ENCODE data around the gene RPL6.
"Not testable (repeated sequence)": the region's sequence is repeated elsewhere in the genome, so short reads cannot be mapped to it uniquely, and the experiment has no call there.

The RPL6 gene

GRCh38 chr12:112430929-112431328 is 21.5 kb upstream of the RPL6 start:
- no peak for TF ChIP-seq POLR2A (IDR thresholded peaks at IDR 0.05; ENCODE audit: low read depth, low read length)
- FAIRE-seq (no peak), DNase-seq (ENCODE audit: insufficient read length, low spot score) (no peak)

GRCh38 chr12:112427760-112428159 is 18.4 kb upstream of the RPL6 start:
- DNase-seq (ENCODE audit: insufficient read length, low spot score) = no peak
- no peak for FAIRE-seq
- no peak for TF ChIP-seq POLR2A (IDR thresholded peaks at IDR 0.05; ENCODE audit: low read depth, low read length)

- no peak for TF ChIP-seq POLR2A (IDR thresholded peaks at IDR 0.05; ENCODE audit: low read depth, low read length)
- FAIRE-seq = no peak
- no peak for DNase-seq (ENCODE audit: insufficient read length, low spot score)
Measured at GRCh38 chr12:112425582-112426382, 16.4 kb upstream of the RPL6 start.

GRCh38 chr12:112424126-112424525 is 14.7 kb upstream of the RPL6 start:
- no peak for TF ChIP-seq POLR2A (IDR thresholded peaks at IDR 0.05; ENCODE audit: low read depth, low read length)

GRCh38 chr12:112422531-112422930 is 13.1 kb upstream of the RPL6 start:
- no peak for TF ChIP-seq POLR2A (IDR thresholded peaks at IDR 0.05; ENCODE audit: low read depth, low read length)
- DNase-seq (ENCODE audit: insufficient read length, low spot score) = no peak
- no peak for FAIRE-seq

More at GRCh38 chr12:112424126-112424525, 14.7 kb upstream of the RPL6 start:
- DNase-seq (ENCODE audit: insufficient read length, low spot score) (no peak), FAIRE-seq (no peak)

- TF ChIP-seq POLR2A (IDR thresholded peaks at IDR 0.05; ENCODE audit: low read depth, low read length) = no peak
- no peak for DNase-seq (ENCODE audit: insufficient read length, low spot score)
- no peak for FAIRE-seq
Measured at GRCh38 chr12:112421363-112421762, 12.0 kb upstream of the RPL6 start.

- no peak for TF ChIP-seq POLR2A (IDR thresholded peaks at IDR 0.05; ENCODE audit: low read depth, low read length)
- DNase-seq (ENCODE audit: insufficient read length, low spot score) = no peak
- FAIRE-seq = no peak
Measured at GRCh38 chr12:112420740-112421139, 11.3 kb upstream of the RPL6 start.

GRCh38 chr12:112419297-112420133 is 10.1 kb upstream of the RPL6 start:
- DNase-seq (ENCODE audit: insufficient read length, low spot score) (peak; percentile 82), FAIRE-seq (no peak)
- no peak for TF ChIP-seq POLR2A (IDR thresholded peaks at IDR 0.05; ENCODE audit: low read depth, low read length)

GRCh38 chr12:112418608-112419296 is 9.3 kb upstream of the RPL6 start, which contains the start of gene PTPN11:
PTPN11 (plus strand) TSS chr12:112418947; CDS start chr12:112419112, 165 bp downstream.
- DNase-seq (ENCODE audit: insufficient read length, low spot score) = peak; percentile 69
- TF ChIP-seq POLR2A (IDR thresholded peaks at IDR 0.05; ENCODE audit: low read depth, low read length) = peak; percentile 95
- no peak for FAIRE-seq

- FAIRE-seq = no peak
- no peak for TF ChIP-seq POLR2A (IDR thresholded peaks at IDR 0.05; ENCODE audit: low read depth, low read length)
- DNase-seq (ENCODE audit: insufficient read length, low spot score) = no peak
Measured at GRCh38 chr12:112418273-112418607, 8.8 kb upstream of the RPL6 start.

GRCh38 chr12:112415457-112415856 is 6.1 kb upstream of the RPL6 start:
- not testable (repeated sequence) for DNase-seq (ENCODE audit: insufficient read length, low spot score); FAIRE-seq

GRCh38 chr12:112413855-112414625 is 4.6 kb upstream of the RPL6 start:
- DNase-seq (ENCODE audit: insufficient read length, low spot score) (no peak), FAIRE-seq (no peak)
- TF ChIP-seq POLR2A (IDR thresholded peaks at IDR 0.05; ENCODE audit: low read depth, low read length) = no peak

- no peak for FAIRE-seq
- no peak for TF ChIP-seq POLR2A (IDR thresholded peaks at IDR 0.05; ENCODE audit: low read depth, low read length)
- DNase-seq (ENCODE audit: insufficient read length, low spot score) = no peak
Measured at GRCh38 chr12:112409906-112410244, 470 bp upstream of the RPL6 start.

Data from H54 (cell line).